HEK293T (cell line): ENCODE results near the gene MYO5B.

Experiments
- ARNT ChIP-seq: fragments of 450-650 bp; IDR thresholded peaks from 2 replicates; pipeline ENCODE4 v1.6.1; 2017; ENCODE audit warnings: mild to moderate bottlenecking
- BHLHE40 ChIP-seq: fragments of 450-650 bp; IDR thresholded peaks from 2 replicates; pipeline ENCODE4 v1.6.1; 2016; ENCODE audit warnings: mild to moderate bottlenecking, moderate library complexity, borderline replicate concordance
- ELF4 ChIP-seq: fragments of 450-650 bp; IDR thresholded peaks from 2 replicates; pipeline ENCODE4 v1.6.1; 2017; ENCODE audit warnings: antibody characterized with exemption
- FOXA1 ChIP-seq: fragments of 450-650 bp; IDR thresholded peaks from 2 replicates; pipeline ENCODE4 v1.6.1; 2016; ENCODE audit warnings: mild to moderate bottlenecking
- FOXK2 ChIP-seq: fragments of 450-650 bp; IDR thresholded peaks from 2 replicates; pipeline ENCODE4 v1.6.1; 2016; ENCODE audit warnings: mild to moderate bottlenecking
- HDGF ChIP-seq: fragments of 450-650 bp; IDR thresholded peaks from 2 replicates; pipeline ENCODE4 v1.6.1; 2017; ENCODE audit warnings: antibody characterized with exemption, borderline replicate concordance
- L3MBTL2 ChIP-seq: fragments of 450-650 bp; conservative IDR thresholded peaks from 2 replicates; pipeline ENCODE4 v1.6.1; 2016; ENCODE audit warnings: mild to moderate bottlenecking
- LEF1 ChIP-seq: fragments of 450-650 bp; IDR thresholded peaks from 2 replicates; pipeline ENCODE4 v1.6.1; 2017; ENCODE audit warnings: mild to moderate bottlenecking, borderline replicate concordance
- NFRKB ChIP-seq: fragments of 450-650 bp; IDR thresholded peaks from 2 replicates; pipeline ENCODE4 v1.6.1; 2016; ENCODE audit warnings: mild to moderate bottlenecking, moderate library complexity
- SP1 ChIP-seq: fragments of 450-650 bp; IDR thresholded peaks from 2 replicates; pipeline ENCODE4 v1.6.1; 2017
- SUZ12 ChIP-seq: fragments of 450-650 bp; IDR thresholded peaks from 2 replicates; pipeline ENCODE4 v1.6.1; 2016; ENCODE audit warnings: mild to moderate bottlenecking
- TARDBP ChIP-seq: fragments of 450-650 bp; IDR thresholded peaks from 2 replicates; pipeline ENCODE4 v1.6.1; 2016
- ZNF384 ChIP-seq: fragments of 450-650 bp; IDR thresholded peaks from 2 replicates; pipeline ENCODE4 v1.6.1; 2016

DNA sequence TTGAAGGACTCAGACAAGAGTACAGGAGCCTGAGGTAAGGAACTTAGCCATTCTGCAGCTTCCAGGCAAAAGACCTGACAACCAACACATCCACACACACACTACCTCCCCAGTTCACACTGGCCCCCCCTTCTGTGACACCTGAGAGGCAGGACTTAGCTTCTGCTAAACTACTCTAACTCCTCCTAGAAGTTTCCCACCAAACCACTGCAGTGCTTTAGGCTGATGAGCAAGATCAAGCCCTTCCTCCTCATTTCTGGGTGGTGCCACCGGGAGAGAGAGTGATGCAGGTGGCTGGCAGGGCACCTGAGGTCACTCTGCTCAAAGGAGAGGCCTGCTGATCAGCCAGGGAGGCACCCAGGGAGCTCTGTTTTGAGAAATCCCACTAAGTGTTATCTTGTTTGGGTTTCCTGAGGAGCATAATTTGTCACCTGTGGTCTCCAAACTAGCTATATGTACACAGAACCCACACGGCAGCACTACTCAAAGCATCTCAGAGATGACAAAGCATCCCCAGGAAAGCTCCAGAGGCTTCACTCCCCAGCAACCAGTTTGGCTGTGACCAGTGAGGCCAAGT is 188.4 kb downstream of the MYO5B start:
- TF ChIP-seq SUZ12: no peak
- no peak for TF ChIP-seq HDGF
- no peak for TF ChIP-seq SP1
- no peak for TF ChIP-seq LEF1
- no peak for TF ChIP-seq ARNT
- TF ChIP-seq BHLHE40: no peak
- TF ChIP-seq FOXA1: no peak
- TF ChIP-seq TARDBP: no peak
- no peak for TF ChIP-seq NFRKB
- no peak for TF ChIP-seq L3MBTL2
- TF ChIP-seq FOXK2: no peak
- TF ChIP-seq ELF4: no peak
- no peak for TF ChIP-seq ZNF384
